Stomach (tissue), 9 donors: ENCODE results near the gene DPT. TPM values are rescaled to one million over a fixed set of nuclear protein-coding genes. Genes with fewer than 3 reads are reported as not detected.

ENCODE experiments used
- DNase-seq, 2 donors: peaks; one replicate each; pipeline versions ENCODE4 v3.0.0 to v3.0.0-alpha.2; 2013 to 2019
- H3K27ac ChIP-seq, 5 donors: fragments of 200-600 bp in 4 of 5; sonication (generic) in 4 of 5; one replicate each; pipeline ENCODE4 v1.5.1; 2013 to 2019; ENCODE audit warnings: mild to moderate bottlenecking in 1 of 5, moderate library complexity in 1 of 5
- H3K27me3 ChIP-seq, 3 donors: fragments of 200-600 bp; sonication (generic); one replicate each; pipeline ENCODE4 v1.5.1; 2017 to 2019; ENCODE audit warnings: mixed run types in 1 of 3
- H3K36me3 ChIP-seq, 4 donors: fragments of 200-600 bp; sonication (generic); 1 replicate in 3 of 4; 2 replicates in 1 of 4; pipeline ENCODE4 v1.5.1; 2016 to 2019
- H3K4me1 ChIP-seq, 4 donors: fragments of 200-600 bp; sonication (generic); one replicate each; pipeline ENCODE4 v1.5.1; 2016 to 2019
- H3K4me3 ChIP-seq, 4 donors: fragments of 200-600 bp; sonication (generic) in 3 of 4; one replicate each; pipeline ENCODE4 v1.5.1; 2016 to 2019; ENCODE audit warnings: mild to moderate bottlenecking in 1 of 4
- H3K9me3 ChIP-seq, 4 donors: fragments of 200-600 bp; sonication (generic); one replicate each; pipeline ENCODE4 v1.5.1; 2016 to 2019
- CTCF ChIP-seq, 7 experiments: fragments of 450-650 bp in 4 of 7; fragments of 200-600 bp in 3 of 7; sonication (generic) in 3 of 7; IDR thresholded peaks; one replicate each; pipeline ENCODE4 v1.5.1; 2016 to 2019; ENCODE audit warnings: antibody characterized with exemption in 7 of 7, control low read depth in 2 of 7, mild to moderate bottlenecking in 1 of 7
- EP300 ChIP-seq: sonication (generic); formaldehyde crosslinking; IDR thresholded peaks from one replicate; pipeline ENCODE4 v1.6.1; 2017; ENCODE audit warnings: antibody characterized with exemption
- POLR2A ChIP-seq, 4 donors: fragments of 450-650 bp; IDR thresholded peaks; one replicate each; pipeline ENCODE4 v1.6.1; 2016; ENCODE audit warnings: antibody characterized with exemption in 4 of 4, control low read depth in 2 of 4, mild to moderate bottlenecking in 1 of 4, moderate library complexity in 1 of 4
- POLR2AphosphoS5 ChIP-seq, 3 donors: sonication (generic); formaldehyde crosslinking; IDR thresholded peaks; one replicate each; pipeline ENCODE4 v1.6.1; 2016; ENCODE audit warnings: antibody characterized with exemption in 3 of 3
- WGBS, 5 donors: extraction: QIAGEN DNeasy Blood & Tissue Kit in 3 of 5; methylation state at CpG; one replicate each; pipeline versions ENCODE4 v1.1.5 to v1.1.7; 2013 to 2018; 5-methylcytosine and 5-hydroxymethylcytosine counted together
- intact Hi-C: fragments of 100-400 bp; cut with DNase I; formaldehyde crosslinking; loops from one replicate; pipeline ENCODE4 v1.15.1; 2023; ENCODE audit warnings: low total_unique reads
- polyA plus RNA-seq, 3 donors: library from polyadenylated mRNA; stranded (reverse); fragments of 200-250 nt; gene quantifications; one replicate each; pipeline ENCODE4 v1.2.3, GENCODE V29; 2013
- total RNA-seq, 5 donors: library from RNA; depleted of rRNA; stranded (reverse); fragments of >200 nt; gene quantifications; one replicate each; pipeline versions ENCODE4 v1.1.0 to v1.2.3, GENCODE V29; 2014 to 2016
- donor health status: healthy with polysubstance abuse.
- donor health status: Bipolar disorder and iron deficiency.
- donor health status: healthy.

Gene DPT
- total and polyA plus RNA-seq, 8 donors: 20.1 to 86.7 (median 47.1) TPM

- Histone ChIP-seq H3K4me1 (peaks cover 0 to 8% (median 0%) of the 10 kb centered on the region in 4 donors), H3K4me3 (no peak overlapping the region), H3K9me3 (no peaks in the 10 kb centered on the region), H3K36me3 (no peaks in the 10 kb centered on the region), H3K27me3 (no peaks in the 10 kb centered on the region), H3K27ac (no peak overlapping the region)
- TF ChIP-seq EP300 (no peak), CTCF (IDR thresholded peaks at IDR 0.05) (no peak), POLR2AphosphoS5 (IDR thresholded peaks at IDR 0.05) (no peak), POLR2A (IDR thresholded peaks at IDR 0.05) (no peak)
- DNase-seq: no peak
- intact Hi-C loops: no loop called here
- 89 to 94% (median 91%) methylated on average over 6 of the region's 6 CpGs for WGBS, 5 donors
Observed at GRCh38 chr1:168654198-168654915, 74.6 kb downstream of the DPT start.

GRCh38 chr1:168653567-168653966 is 75.4 kb downstream of the DPT start:
- DNase-seq: no peak
- WGBS, 5 donors: 72 to 91% (median 81%) methylated on average over 2 of the region's 2 CpGs

GRCh38 chr1:168645721-168646120 is 83.3 kb downstream of the DPT start:
- intact Hi-C loops: no loop called here
- Histone ChIP-seq H3K4me1 (peaks cover 0 to 8% (median 0%) of the 10 kb centered on the region in 4 donors), H3K27ac (no peak overlapping the region), H3K36me3 (no peaks in the 10 kb centered on the region), H3K4me3 (no peak overlapping the region), H3K9me3 (no peaks in the 10 kb centered on the region), H3K27me3 (no peaks in the 10 kb centered on the region)
- WGBS, 5 donors: 67 to 92% (median 91%) methylated on average over 3 of the region's 3 CpGs
- TF ChIP-seq POLR2AphosphoS5 (IDR thresholded peaks at IDR 0.05) (no peak), EP300 (no peak), CTCF (IDR thresholded peaks at IDR 0.05) (no peak), POLR2A (IDR thresholded peaks at IDR 0.05) (no peak)
- DNase-seq: no peak

More at GRCh38 chr1:168653567-168653966, 75.4 kb downstream of the DPT start:
- Histone ChIP-seq H3K27me3 (no peaks in the 10 kb centered on the region), H3K4me1 (peaks cover 0 to 8% (median 0%) of the 10 kb centered on the region in 4 donors), H3K9me3 (no peaks in the 10 kb centered on the region), H3K36me3 (no peaks in the 10 kb centered on the region), H3K27ac (no peak overlapping the region), H3K4me3 (no peak overlapping the region)
- TF ChIP-seq POLR2AphosphoS5 (IDR thresholded peaks at IDR 0.05) (no peak), POLR2A (IDR thresholded peaks at IDR 0.05) (no peak), CTCF (IDR thresholded peaks at IDR 0.05) (no peak), EP300 (no peak)
- intact Hi-C loops: no loop called here

Other genes with a start within 250 kb of the DPT start
- gene XCL2, start 185.2 kb downstream of the DPT start, total RNA-seq: 10 to 100 TPM in 1 of 5 donors, not detected in 4; 25.4 TPM
- gene XCL2, start 185.2 kb downstream of the DPT start, polyA plus RNA-seq: under 1 TPM in 1 of 3 donors, not detected in 2; 0.35 TPM
- not detected for gene XCL1, start 152.6 kb downstream of the DPT start, total RNA-seq
- under 1 TPM in 1 of 3 donors, not detected in 2; 0.23 TPM for gene XCL1, start 152.6 kb downstream of the DPT start, polyA plus RNA-seq